GM23338 (cell line): ENCODE results near the gene KCNA2. TPM values are rescaled to one million over a fixed set of nuclear protein-coding genes. Genes with fewer than 3 reads are reported as not detected.

Experiments
- ATAC-seq: fragments of 200-7000 bp; cut with Tn5 transposase; 3 replicates; pipeline ENCODE4 v1.9.1; 2020
- DNase-seq: peaks from one replicate; pipeline ENCODE4 v3.0.0-alpha.2; 2015; ENCODE audit warnings: low spot score
- H2AFZ ChIP-seq: fragments of 200-600 bp; sonication (generic); 2 replicates; pipeline ENCODE4 v1.8.0; 2016; ENCODE audit warnings: antibody characterized with exemption, mild to moderate bottlenecking, moderate library complexity
- H3F3A ChIP-seq: fragments of 200-600 bp; sonication (generic); replicated peaks from 2 replicates; pipeline ENCODE4 v1.8.0; 2017; ENCODE audit warnings: antibody characterized with exemption, mixed run types, low read depth
- H3K27ac ChIP-seq: fragments of 200-600 bp; sonication (generic); 2 replicates; pipeline ENCODE4 v1.6.1; 2016; ENCODE audit warnings: low read depth
- H3K27me3 ChIP-seq: fragments of 200-600 bp; sonication (generic); 2 replicates; pipeline ENCODE4 v1.8.0; 2016; ENCODE audit warnings: mild to moderate bottlenecking, mixed run types, moderate library complexity; ENCODE audit not compliant: insufficient read depth
- H3K36me3 ChIP-seq: fragments of 200-600 bp; sonication (generic); 2 replicates; pipeline ENCODE4 v1.8.0; 2016; ENCODE audit warnings: mild to moderate bottlenecking; ENCODE audit not compliant: insufficient read depth
- H3K4me1 ChIP-seq: fragments of 200-600 bp; sonication (generic); 2 replicates; pipeline ENCODE4 v1.8.0; 2016; ENCODE audit warnings: mild to moderate bottlenecking, moderate library complexity; ENCODE audit not compliant: insufficient read depth
- H3K4me2 ChIP-seq: fragments of 200-600 bp; sonication (generic); 2 replicates; pipeline ENCODE4 v1.7.1; 2017; ENCODE audit warnings: mixed run types
- H3K4me3 ChIP-seq: fragments of 200-600 bp; sonication (generic); 2 replicates; pipeline ENCODE4 v1.6.1; 2016; ENCODE audit warnings: mixed run types
- H3K79me2 ChIP-seq: fragments of 200-600 bp; sonication (generic); replicated peaks from 2 replicates; pipeline ENCODE4 v1.8.0; 2017; ENCODE audit warnings: mild to moderate bottlenecking; ENCODE audit not compliant: insufficient read depth
- H3K9me2 ChIP-seq: fragments of 200-600 bp; sonication (generic); 2 replicates; pipeline ENCODE4 v1.8.0; 2017; ENCODE audit not compliant: insufficient read depth
- H4K20me1 ChIP-seq: fragments of 200-600 bp; sonication (generic); replicated peaks from 2 replicates; pipeline ENCODE4 v1.8.0; 2017; ENCODE audit warnings: mild to moderate bottlenecking; ENCODE audit not compliant: insufficient read depth
- H3K27ac Mint-ChIP-seq: 2 replicates; pipeline ENCODE4 v1.8.0; 2020; ENCODE audit warnings: inconsistent platforms, mild to moderate bottlenecking, moderate library complexity, mixed read lengths
- H3K27me3 Mint-ChIP-seq: 3 replicates; pipeline ENCODE4 v1.8.0; 2022; ENCODE audit warnings: low read depth, mild to moderate bottlenecking, moderate library complexity, mixed read lengths, inconsistent platforms; ENCODE audit not compliant: insufficient read depth, poor library complexity
- H3K36me3 Mint-ChIP-seq: 3 replicates; pipeline ENCODE4 v1.8.0; 2021; ENCODE audit warnings: low read depth, mild to moderate bottlenecking, inconsistent platforms, moderate library complexity, mixed read lengths
- H3K4me1 Mint-ChIP-seq: 3 replicates; pipeline ENCODE4 v1.8.0; 2020; ENCODE audit warnings: mild to moderate bottlenecking, inconsistent platforms, mixed read lengths
- H3K4me3 Mint-ChIP-seq: 3 replicates; pipeline ENCODE4 v1.8.0; 2021; ENCODE audit warnings: moderate library complexity, mild to moderate bottlenecking, inconsistent platforms, mixed read lengths
- H3K9me3 Mint-ChIP-seq: 3 replicates; pipeline ENCODE4 v1.8.0; 2020; ENCODE audit warnings: moderate library complexity, mild to moderate bottlenecking, inconsistent platforms, mixed read lengths
- CREB1 ChIP-seq: fragments of 250-450 bp; sonication (Bioruptor Pico); IDR thresholded peaks from 2 replicates; pipeline ENCODE4 v1.5.0; 2020; ENCODE audit warnings: low read depth, mild to moderate bottlenecking, moderate library complexity
- EZH2 ChIP-seq: fragments of 200-600 bp; sonication (generic); IDR thresholded peaks from one replicate; pipeline ENCODE4 v1.8.0; 2017; ENCODE audit warnings: antibody characterized with exemption, mild to moderate bottlenecking, low read depth; ENCODE audit not compliant: unreplicated experiment
- EZH2phosphoT487 ChIP-seq: fragments of 200-600 bp; sonication (generic); IDR thresholded peaks from one replicate; pipeline ENCODE4 v1.8.1; 2018; ENCODE audit warnings: antibody characterized with exemption; ENCODE audit not compliant: unreplicated experiment
- ZNF114 ChIP-seq: fragments of 250-450 bp; sonication (Bioruptor Pico); IDR thresholded peaks from 2 replicates; pipeline ENCODE4 v1.5.0; 2020; ENCODE audit warnings: mild to moderate bottlenecking, moderate library complexity
- polyA plus RNA-seq: library from polyadenylated mRNA; unstranded; fragments of >200 nt; fragmentation: Nextera tagmentation; extraction: Ambion mirVana; gene quantifications from 2 replicates; pipeline ENCODE4 v1.2.1, GENCODE V29; 2016
- total RNA-seq: library from RNA; depleted of rRNA; stranded (reverse); fragments of >200 nt; shearing (Covaris generic); gene quantifications from 2 replicates; pipeline ENCODE4 v1.2.3, GENCODE V29; 2014
- TF ChIP-seq, protein P1 (sequence below): IDR thresholded peaks from 2 replicates; pipeline ENCODE4 v1.6.1; 2016; ENCODE audit warnings: antibody characterized with exemption
- TF ChIP-seq, protein P2 (sequence below): fragments of 250-450 bp; sonication (Bioruptor Pico); IDR thresholded peaks from 2 replicates; pipeline ENCODE4 v1.5.0; 2020; ENCODE audit warnings: mild to moderate bottlenecking, moderate library complexity

The KCNA2 gene
- total and polyA plus RNA-seq, 2 experiments from 2014 or later: 0.11 to 1.5 TPM

DNA sequence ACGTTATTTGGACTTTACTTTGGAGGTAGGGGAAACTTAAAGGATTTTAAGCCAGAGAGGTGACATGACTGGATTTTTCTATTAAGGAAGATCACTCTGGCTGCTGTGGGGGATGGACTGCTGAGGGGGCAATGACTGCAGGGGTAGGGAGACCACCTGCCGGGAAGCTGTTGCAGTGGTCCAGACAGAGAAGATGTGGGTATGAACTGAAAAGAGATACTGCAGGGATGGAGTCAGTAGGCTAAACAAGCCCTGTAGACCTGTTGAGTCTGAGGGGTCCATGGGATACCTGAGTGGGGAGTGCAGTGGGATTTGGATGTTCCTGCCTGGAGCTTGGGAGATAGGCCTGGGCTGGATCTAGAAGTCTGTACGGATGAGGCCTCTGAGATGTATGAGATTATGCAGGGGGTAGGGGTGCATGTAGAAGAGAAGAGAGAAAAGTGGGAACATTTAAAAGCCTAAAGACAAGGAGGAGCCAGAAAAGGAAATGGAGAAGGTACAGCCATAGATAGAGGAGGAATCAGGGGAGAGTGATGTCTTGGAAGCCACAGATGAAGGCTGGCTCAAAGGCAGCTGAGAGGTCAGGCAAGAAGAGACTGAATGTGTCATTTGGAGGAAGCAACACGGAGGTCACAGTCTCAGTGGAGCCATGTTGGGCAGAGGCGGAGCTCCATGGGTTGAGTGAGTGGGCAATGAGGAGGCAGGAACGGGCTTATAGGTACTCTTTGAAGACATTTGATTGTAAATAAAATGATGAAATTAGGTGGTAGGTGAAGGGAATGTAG, 25.9 kb upstream of the KCNA2 start:
- Histone ChIP-seq H3K27ac (no peak overlapping the region), H3K4me3 (no peak overlapping the region), H2AFZ (no peak overlapping the region), H3K36me3 (no peaks in the 10 kb centered on the region), H4K20me1 (no peaks in the 10 kb centered on the region), H3K9me2 (no peaks in the 10 kb centered on the region), H3K27me3 (0 out of 2 replicates have a peak, but pooled peaks cover 3% of the 10 kb centered on the region), H3K4me2 (no peak overlapping the region), H3F3A (no peaks in the 10 kb centered on the region), H3K4me1 (no peaks in the 10 kb centered on the region), H3K79me2 (no peaks in the 10 kb centered on the region)
- Mint-ChIP-seq H3K4me1 (no peaks in the 10 kb centered on the region), H3K27me3 (peaks cover 6% of the 10 kb centered on the region), H3K36me3 (no peaks in the 10 kb centered on the region), H3K27ac (no peak overlapping the region), H3K9me3 (no peaks in the 10 kb centered on the region), H3K4me3 (no peak overlapping the region)
- TF ChIP-seq, protein P1, sequence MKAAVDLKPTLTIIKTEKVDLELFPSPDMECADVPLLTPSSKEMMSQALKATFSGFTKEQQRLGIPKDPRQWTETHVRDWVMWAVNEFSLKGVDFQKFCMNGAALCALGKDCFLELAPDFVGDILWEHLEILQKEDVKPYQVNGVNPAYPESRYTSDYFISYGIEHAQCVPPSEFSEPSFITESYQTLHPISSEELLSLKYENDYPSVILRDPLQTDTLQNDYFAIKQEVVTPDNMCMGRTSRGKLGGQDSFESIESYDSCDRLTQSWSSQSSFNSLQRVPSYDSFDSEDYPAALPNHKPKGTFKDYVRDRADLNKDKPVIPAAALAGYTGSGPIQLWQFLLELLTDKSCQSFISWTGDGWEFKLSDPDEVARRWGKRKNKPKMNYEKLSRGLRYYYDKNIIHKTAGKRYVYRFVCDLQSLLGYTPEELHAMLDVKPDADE: no peak
- TF ChIP-seq ZNF114: no peak
- no peak for TF ChIP-seq EZH2phosphoT487
- no peak for TF ChIP-seq CREB1 (CRISPR knock-in tag)
- TF ChIP-seq EZH2: no peak
- TF ChIP-seq, protein P2, sequence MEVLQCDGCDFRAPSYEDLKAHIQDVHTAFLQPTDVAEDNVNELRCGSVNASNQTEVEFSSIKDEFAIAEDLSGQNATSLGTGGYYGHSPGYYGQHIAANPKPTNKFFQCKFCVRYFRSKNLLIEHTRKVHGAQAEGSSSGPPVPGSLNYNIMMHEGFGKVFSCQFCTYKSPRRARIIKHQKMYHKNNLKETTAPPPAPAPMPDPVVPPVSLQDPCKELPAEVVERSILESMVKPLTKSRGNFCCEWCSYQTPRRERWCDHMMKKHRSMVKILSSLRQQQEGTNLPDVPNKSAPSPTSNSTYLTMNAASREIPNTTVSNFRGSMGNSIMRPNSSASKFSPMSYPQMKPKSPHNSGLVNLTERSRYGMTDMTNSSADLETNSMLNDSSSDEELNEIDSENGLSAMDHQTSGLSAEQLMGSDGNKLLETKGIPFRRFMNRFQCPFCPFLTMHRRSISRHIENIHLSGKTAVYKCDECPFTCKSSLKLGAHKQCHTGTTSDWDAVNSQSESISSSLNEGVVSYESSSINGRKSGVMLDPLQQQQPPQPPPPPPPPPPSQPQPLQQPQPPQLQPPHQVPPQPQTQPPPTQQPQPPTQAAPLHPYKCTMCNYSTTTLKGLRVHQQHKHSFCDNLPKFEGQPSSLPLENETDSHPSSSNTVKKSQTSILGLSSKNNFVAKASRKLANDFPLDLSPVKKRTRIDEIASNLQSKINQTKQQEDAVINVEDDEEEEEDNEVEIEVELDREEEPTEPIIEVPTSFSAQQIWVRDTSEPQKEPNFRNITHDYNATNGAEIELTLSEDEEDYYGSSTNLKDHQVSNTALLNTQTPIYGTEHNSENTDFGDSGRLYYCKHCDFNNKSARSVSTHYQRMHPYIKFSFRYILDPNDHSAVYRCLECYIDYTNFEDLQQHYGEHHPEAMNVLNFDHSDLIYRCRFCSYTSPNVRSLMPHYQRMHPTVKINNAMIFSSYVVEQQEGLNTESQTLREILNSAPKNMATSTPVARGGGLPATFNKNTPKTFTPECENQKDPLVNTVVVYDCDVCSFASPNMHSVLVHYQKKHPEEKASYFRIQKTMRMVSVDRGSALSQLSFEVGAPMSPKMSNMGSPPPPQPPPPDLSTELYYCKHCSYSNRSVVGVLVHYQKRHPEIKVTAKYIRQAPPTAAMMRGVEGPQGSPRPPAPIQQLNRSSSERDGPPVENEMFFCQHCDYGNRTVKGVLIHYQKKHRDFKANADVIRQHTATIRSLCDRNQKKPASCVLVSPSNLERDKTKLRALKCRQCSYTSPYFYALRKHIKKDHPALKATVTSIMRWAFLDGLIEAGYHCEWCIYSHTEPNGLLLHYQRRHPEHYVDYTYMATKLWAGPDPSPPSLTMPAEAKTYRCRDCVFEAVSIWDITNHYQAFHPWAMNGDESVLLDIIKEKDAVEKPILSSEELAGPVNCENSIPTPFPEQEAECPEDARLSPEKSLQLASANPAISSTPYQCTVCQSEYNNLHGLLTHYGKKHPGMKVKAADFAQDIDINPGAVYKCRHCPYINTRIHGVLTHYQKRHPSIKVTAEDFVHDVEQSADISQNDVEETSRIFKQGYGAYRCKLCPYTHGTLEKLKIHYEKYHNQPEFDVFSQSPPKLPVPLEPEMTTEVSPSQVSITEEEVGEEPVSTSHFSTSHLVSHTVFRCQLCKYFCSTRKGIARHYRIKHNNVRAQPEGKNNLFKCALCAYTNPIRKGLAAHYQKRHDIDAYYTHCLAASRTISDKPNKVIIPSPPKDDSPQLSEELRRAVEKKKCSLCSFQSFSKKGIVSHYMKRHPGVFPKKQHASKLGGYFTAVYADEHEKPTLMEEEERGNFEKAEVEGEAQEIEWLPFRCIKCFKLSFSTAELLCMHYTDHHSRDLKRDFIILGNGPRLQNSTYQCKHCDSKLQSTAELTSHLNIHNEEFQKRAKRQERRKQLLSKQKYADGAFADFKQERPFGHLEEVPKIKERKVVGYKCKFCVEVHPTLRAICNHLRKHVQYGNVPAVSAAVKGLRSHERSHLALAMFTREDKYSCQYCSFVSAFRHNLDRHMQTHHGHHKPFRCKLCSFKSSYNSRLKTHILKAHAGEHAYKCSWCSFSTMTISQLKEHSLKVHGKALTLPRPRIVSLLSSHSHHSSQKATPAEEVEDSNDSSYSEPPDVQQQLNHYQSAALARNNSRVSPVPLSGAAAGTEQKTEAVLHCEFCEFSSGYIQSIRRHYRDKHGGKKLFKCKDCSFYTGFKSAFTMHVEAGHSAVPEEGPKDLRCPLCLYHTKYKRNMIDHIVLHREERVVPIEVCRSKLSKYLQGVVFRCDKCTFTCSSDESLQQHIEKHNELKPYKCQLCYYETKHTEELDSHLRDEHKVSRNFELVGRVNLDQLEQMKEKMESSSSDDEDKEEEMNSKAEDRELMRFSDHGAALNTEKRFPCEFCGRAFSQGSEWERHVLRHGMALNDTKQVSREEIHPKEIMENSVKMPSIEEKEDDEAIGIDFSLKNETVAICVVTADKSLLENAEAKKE (CRISPR knock-in tag): no peak
- ATAC-seq (no peak), DNase-seq (no peak)
